ENCODE results near the gene EEF1E1. TPM values are rescaled to one million over a fixed set of nuclear protein-coding genes. Genes with fewer than 3 reads are reported as not detected.

EEF1E1 gene
- total and polyA plus RNA-seq, 2 experiments from 2014 or later = 46.7 to 61.3 TPM

- Histone ChIP-seq H3K9me3 (ENCODE audit: low read depth) (no peaks in the 10 kb centered on the region), H3K79me2 (ENCODE audit: insufficient read depth) (peaks cover 13% of the 10 kb centered on the region), H3K27ac (no peak overlapping the region), H3K4me2 (ENCODE audit: unreplicated experiment) (no peak overlapping the region), H4K20me1 (ENCODE audit: insufficient read depth) (no peaks in the 10 kb centered on the region), H3K36me3 (ENCODE audit: low read depth) (no peaks in the 10 kb centered on the region), H3K9me2 (ENCODE audit: insufficient read depth) (no peaks in the 10 kb centered on the region), H3K4me1 (ENCODE audit: insufficient read depth) (peaks cover 20% of the 10 kb centered on the region), H2AFZ (no peak overlapping the region), H3K4me3 (no peak overlapping the region), H3K9ac (no peak overlapping the region), H3F3A (ENCODE audit: insufficient read depth) (peaks cover 21% of the 10 kb centered on the region), H3K27me3 (replicated peaks; ENCODE audit: insufficient read depth) (no peaks in the 10 kb centered on the region)
- no peak for DNase-seq
- in situ Hi-C loops (cut with MboI) = no loop called here
- no peak for TF ChIP-seq EZH2 (IDR thresholded peaks at IDR 0.05; ENCODE audit: insufficient read depth, poor library complexity, severe bottlenecking)
- no peak for TF ChIP-seq EZH2phosphoT487 (IDR thresholded peaks at IDR 0.05; ENCODE audit: insufficient read depth, low read depth)
Observed at GRCh38 chr6:8105791-8106190, 3.4 kb upstream of the EEF1E1 start.

DNA sequence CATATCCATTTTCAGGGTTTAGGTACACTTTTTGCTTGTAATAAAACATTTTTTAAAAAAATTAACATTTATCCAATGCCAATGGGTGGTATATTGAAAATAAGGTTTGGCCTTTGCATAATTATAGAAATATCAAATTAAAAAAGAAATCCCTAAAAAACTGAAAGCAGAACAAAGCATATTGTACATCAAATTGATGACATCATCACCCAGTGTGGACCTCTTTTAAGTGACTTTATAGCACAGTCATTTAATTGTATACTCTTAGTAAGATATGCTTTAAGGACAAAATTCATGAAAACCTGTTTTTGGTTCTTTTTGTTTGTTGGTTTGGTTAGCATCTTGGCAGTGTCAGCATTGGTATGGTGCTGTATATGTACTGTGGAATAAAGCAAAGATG lies 1.4 kb upstream of the EEF1E1 start:
- no peaks in the 10 kb centered on the region for H3K9me3 ChIP-seq (ENCODE audit: low read depth)
- peaks cover 33% of the 10 kb centered on the region for H3K79me2 ChIP-seq (ENCODE audit: insufficient read depth)
- H3K9ac ChIP-seq = no peak overlapping the region
- no peak overlapping the region for H3K4me2 ChIP-seq (ENCODE audit: unreplicated experiment)
- H3F3A ChIP-seq (ENCODE audit: insufficient read depth) = peaks cover 18% of the 10 kb centered on the region
- H3K4me3 ChIP-seq = no peak overlapping the region
- H3K4me1 ChIP-seq (ENCODE audit: insufficient read depth) = peaks cover 16% of the 10 kb centered on the region
- H3K27ac ChIP-seq = no peak overlapping the region
- H4K20me1 ChIP-seq (ENCODE audit: insufficient read depth) = no peaks in the 10 kb centered on the region
- H3K27me3 ChIP-seq (replicated peaks; ENCODE audit: insufficient read depth) = no peaks in the 10 kb centered on the region
- TF ChIP-seq EZH2phosphoT487 (IDR thresholded peaks at IDR 0.05; ENCODE audit: insufficient read depth, low read depth) (no peak), EZH2 (IDR thresholded peaks at IDR 0.05; ENCODE audit: insufficient read depth, poor library complexity, severe bottlenecking) (no peak)
- no peaks in the 10 kb centered on the region for H3K36me3 ChIP-seq (ENCODE audit: low read depth)
- DNase-seq = no peak
- no peaks in the 10 kb centered on the region for H3K9me2 ChIP-seq (ENCODE audit: insufficient read depth)
- in situ Hi-C loops (cut with MboI) = no loop called here
- H2AFZ ChIP-seq = no peak overlapping the region

- WGBS, 2 experiments (ENCODE audit: low coverage in 1 of 2, low lambda C conversion rate in 2 of 2, missing lambda C conversion rate in 2 of 2) = 96 to 99% methylated on average over 8 of the region's 8 CpGs
- in situ Hi-C loops (cut with MboI) = no loop called here
- Histone ChIP-seq H4K20me1 (ENCODE audit: insufficient read depth) (no peaks in the 10 kb centered on the region), H2AFZ (no peak overlapping the region), H3K27ac (no peak overlapping the region), H3K9me3 (ENCODE audit: low read depth) (no peaks in the 10 kb centered on the region), H3K79me2 (ENCODE audit: insufficient read depth) (peaks cover 57% of the 10 kb centered on the region), H3K4me3 (no peak overlapping the region), H3K36me3 (ENCODE audit: low read depth) (peaks cover 13% of the 10 kb centered on the region; the same call in 1 of the 2 replicates), H3K9me2 (ENCODE audit: insufficient read depth) (no peaks in the 10 kb centered on the region), H3K4me1 (ENCODE audit: insufficient read depth) (peaks cover 4% of the 10 kb centered on the region), H3K4me2 (ENCODE audit: unreplicated experiment) (no peak overlapping the region), H3K9ac (no peak overlapping the region), H3F3A (ENCODE audit: insufficient read depth) (peaks cover 5% of the 10 kb centered on the region; the same call in 1 of the 2 replicates), H3K27me3 (replicated peaks; ENCODE audit: insufficient read depth) (no peaks in the 10 kb centered on the region)
- TF ChIP-seq EZH2phosphoT487 (IDR thresholded peaks at IDR 0.05; ENCODE audit: insufficient read depth, low read depth) = no peak
- no peak for TF ChIP-seq EZH2 (IDR thresholded peaks at IDR 0.05; ENCODE audit: insufficient read depth, poor library complexity, severe bottlenecking)
- DNase-seq = no peak
Observed at GRCh38 chr6:8100159-8100854, 2.0 kb downstream of the EEF1E1 start.

- Histone ChIP-seq H3K9me2 (ENCODE audit: insufficient read depth) (no peaks in the 10 kb centered on the region), H2AFZ (no peak overlapping the region), H3K9ac (no peak overlapping the region), H3K4me2 (ENCODE audit: unreplicated experiment) (no peak overlapping the region), H3K27me3 (replicated peaks; ENCODE audit: insufficient read depth) (no peaks in the 10 kb centered on the region), H3K27ac (no peak overlapping the region), H3K9me3 (ENCODE audit: low read depth) (no peaks in the 10 kb centered on the region), H3K36me3 (ENCODE audit: low read depth) (peaks cover 31% of the 10 kb centered on the region), H3K4me3 (no peak overlapping the region), H3K4me1 (ENCODE audit: insufficient read depth) (peaks cover 5% of the 10 kb centered on the region), H4K20me1 (ENCODE audit: insufficient read depth) (no peaks in the 10 kb centered on the region), H3K79me2 (ENCODE audit: insufficient read depth) (peaks cover 23% of the 10 kb centered on the region), H3F3A (ENCODE audit: insufficient read depth) (peaks cover 9% of the 10 kb centered on the region)
- in situ Hi-C loops (cut with MboI) = no loop called here
- TF ChIP-seq EZH2 (IDR thresholded peaks at IDR 0.05; ENCODE audit: insufficient read depth, poor library complexity, severe bottlenecking) = no peak
- no peak for TF ChIP-seq EZH2phosphoT487 (IDR thresholded peaks at IDR 0.05; ENCODE audit: insufficient read depth, low read depth)
- WGBS, 2 experiments (ENCODE audit: low coverage in 1 of 2, low lambda C conversion rate in 2 of 2, missing lambda C conversion rate in 2 of 2) = 95 to 98% methylated on average over 3 of the region's 3 CpGs
- no peak for DNase-seq
Observed at GRCh38 chr6:8090650-8091049, 11.7 kb downstream of the EEF1E1 start.

DNA sequence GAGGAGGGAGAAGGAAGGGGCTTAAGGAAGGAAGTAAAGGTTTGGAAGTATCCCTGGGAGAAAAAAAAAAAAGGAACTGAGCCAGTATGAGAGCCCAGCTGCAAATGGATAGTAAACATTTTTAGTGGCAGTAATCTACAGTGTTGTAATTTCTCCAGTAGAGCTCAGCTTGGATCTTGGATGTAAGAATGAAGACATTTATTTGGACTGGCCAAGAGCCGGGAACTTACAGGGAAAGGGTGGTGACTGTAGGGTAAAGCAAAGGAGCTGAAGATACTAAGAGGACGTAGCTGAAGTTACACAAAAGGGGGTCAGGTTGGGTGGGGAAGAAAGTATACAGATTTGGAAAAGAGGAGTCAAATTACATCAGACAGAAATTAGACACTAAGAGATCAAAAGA lies 13.5 kb downstream of the EEF1E1 start:
- Histone ChIP-seq H3K9ac (no peak overlapping the region), H3F3A (ENCODE audit: insufficient read depth) (peaks cover 24% of the 10 kb centered on the region), H3K4me3 (no peak overlapping the region), H3K27me3 (replicated peaks; ENCODE audit: insufficient read depth) (no peaks in the 10 kb centered on the region), H3K36me3 (ENCODE audit: low read depth) (peaks cover 18% of the 10 kb centered on the region), H3K4me1 (ENCODE audit: insufficient read depth) (peaks cover 21% of the 10 kb centered on the region), H3K4me2 (ENCODE audit: unreplicated experiment) (no peak overlapping the region), H2AFZ (no peak overlapping the region), H3K27ac (no peak overlapping the region), H3K9me2 (ENCODE audit: insufficient read depth) (no peaks in the 10 kb centered on the region), H3K79me2 (ENCODE audit: insufficient read depth) (peaks cover 7% of the 10 kb centered on the region; the same call in 1 of the 2 replicates), H3K9me3 (ENCODE audit: low read depth) (no peaks in the 10 kb centered on the region), H4K20me1 (ENCODE audit: insufficient read depth) (no peaks in the 10 kb centered on the region)
- no peak for DNase-seq
- WGBS, 2 experiments (ENCODE audit: low coverage in 1 of 2, low lambda C conversion rate in 2 of 2, missing lambda C conversion rate in 2 of 2) = 96 to 100% methylated on average over 2 of the region's 2 CpGs
- TF ChIP-seq EZH2 (IDR thresholded peaks at IDR 0.05; ENCODE audit: insufficient read depth, poor library complexity, severe bottlenecking) (no peak), EZH2phosphoT487 (IDR thresholded peaks at IDR 0.05; ENCODE audit: insufficient read depth, low read depth) (no peak)
- in situ Hi-C loops (cut with MboI) = no loop called here

All from GM23248 (cell line).